Activated T-cell treated with anti-CD3 and anti-CD28 coated beads, Interleukin-2, amount 50 U/mL, for 24 hours (primary cell): Measurements from ENCODE around the gene CMA1.
"Not testable (repeated sequence)": the region's sequence is repeated elsewhere in the genome, so short reads cannot be mapped to it uniquely, and the experiment has no call there.

Experiments used
- DNase-seq: peaks from one replicate; pipeline ENCODE4 v3.0.0-alpha.2; 2020
- H3K27ac Mint-ChIP-seq: 2 replicates; pipeline ENCODE4 v1.8.0; 2020; ENCODE audit warnings: mild to moderate bottlenecking, mixed read lengths
- H3K27me3 Mint-ChIP-seq: 2 replicates; pipeline ENCODE4 v1.8.0; 2020; ENCODE audit warnings: mixed read lengths
- H3K36me3 Mint-ChIP-seq: 2 replicates; pipeline ENCODE4 v1.8.0; 2020; ENCODE audit warnings: low read depth, mixed read lengths
- H3K4me1 Mint-ChIP-seq: 2 replicates; pipeline ENCODE4 v1.8.0; 2020; ENCODE audit warnings: low read depth, mixed read lengths
- H3K4me3 Mint-ChIP-seq: 2 replicates; pipeline ENCODE4 v1.8.0; 2020; ENCODE audit warnings: mild to moderate bottlenecking, moderate library complexity, mixed read lengths
- H3K9me3 Mint-ChIP-seq: 2 replicates; pipeline ENCODE4 v1.8.0; 2020; ENCODE audit warnings: mixed read lengths

The CMA1 gene, protein sequence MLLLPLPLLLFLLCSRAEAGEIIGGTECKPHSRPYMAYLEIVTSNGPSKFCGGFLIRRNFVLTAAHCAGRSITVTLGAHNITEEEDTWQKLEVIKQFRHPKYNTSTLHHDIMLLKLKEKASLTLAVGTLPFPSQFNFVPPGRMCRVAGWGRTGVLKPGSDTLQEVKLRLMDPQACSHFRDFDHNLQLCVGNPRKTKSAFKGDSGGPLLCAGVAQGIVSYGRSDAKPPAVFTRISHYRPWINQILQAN

DNA sequence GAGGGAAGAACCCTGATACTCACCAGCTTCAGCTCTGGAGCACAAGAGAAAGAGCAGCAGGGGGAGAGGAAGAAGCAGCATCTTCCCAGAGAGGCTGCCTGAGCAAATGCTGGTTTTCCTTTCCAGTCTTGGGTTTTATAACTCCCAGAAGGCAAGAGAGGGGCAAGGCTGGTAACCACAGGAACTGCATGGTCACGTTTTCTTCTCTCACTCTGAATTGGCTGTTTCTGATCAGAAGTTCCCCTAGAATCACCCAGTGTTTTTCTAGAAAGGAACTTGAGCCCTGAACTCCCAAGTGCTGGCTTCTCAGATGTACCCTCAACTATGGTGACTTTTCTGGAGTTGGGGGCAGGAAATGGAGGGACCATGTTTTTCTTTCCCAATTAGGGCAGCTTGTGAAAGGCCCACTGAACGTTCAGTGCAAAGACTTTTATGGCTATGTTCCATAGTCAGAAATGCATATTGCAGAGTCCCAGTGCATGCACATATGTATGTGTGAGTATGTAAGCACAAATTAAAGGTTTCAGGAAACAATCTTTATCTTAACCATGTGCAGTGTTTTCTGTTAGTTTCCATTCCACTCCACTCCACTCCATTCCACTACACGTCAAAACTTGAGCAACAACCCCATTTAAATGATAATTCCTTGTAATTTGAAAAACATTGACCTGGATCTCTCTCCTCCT is at the start of gene CMA1:
Gene CMA1, minus strand, starts transcription at position 111 of the 686 bp plus-strand sequence. Its CDS starts 30 bp downstream, at position 81.
- Mint-ChIP-seq H3K4me3 (no peak within 1 kb of the TSS), H3K9me3 (no peaks in the 10 kb centered on the region), H3K4me1 (peaks cover 10% of the 10 kb centered on the region), H3K27ac (no peak within 1 kb of the TSS), H3K36me3 (no peaks in the 10 kb centered on the region), H3K27me3 (peaks cover 28% of the 10 kb centered on the region)
- DNase-seq: no peak

- no peaks in the 10 kb centered on the region for H3K36me3 Mint-ChIP-seq
- no peak overlapping the region for H3K4me3 Mint-ChIP-seq
- peaks cover 6% of the 10 kb centered on the region for H3K9me3 Mint-ChIP-seq
- no peaks in the 10 kb centered on the region for H3K4me1 Mint-ChIP-seq
- no peak overlapping the region for H3K27ac Mint-ChIP-seq
- no peak for DNase-seq
- H3K27me3 Mint-ChIP-seq: peaks cover 18% of the 10 kb centered on the region
These were observed 48.7 kb upstream of the CMA1 start for GRCh38 chr14:24556756-24557155.

GRCh38 chr14:24549064-24549463 is 41.0 kb upstream of the CMA1 start:
- H3K27me3 Mint-ChIP-seq: peaks cover 13% of the 10 kb centered on the region
- H3K9me3 Mint-ChIP-seq: peaks cover 56% of the 10 kb centered on the region
- H3K4me1 Mint-ChIP-seq, H3K36me3 Mint-ChIP-seq, DNase-seq, H3K27ac Mint-ChIP-seq, H3K4me3 Mint-ChIP-seq: not testable (repeated sequence)

GRCh38 chr14:24542346-24542936 is 34.4 kb upstream of the CMA1 start:
- no peaks in the 10 kb centered on the region for H3K4me1 Mint-ChIP-seq
- H3K9me3 Mint-ChIP-seq: peaks cover 29% of the 10 kb centered on the region
- DNase-seq: no peak
- peaks cover under 1% of the 10 kb centered on the region for H3K36me3 Mint-ChIP-seq
- peaks cover 25% of the 10 kb centered on the region for H3K27me3 Mint-ChIP-seq
- no peak overlapping the region for H3K4me3 Mint-ChIP-seq
- H3K27ac Mint-ChIP-seq: no peak overlapping the region

GRCh38 chr14:24535737-24536136 is 27.7 kb upstream of the CMA1 start:
- H3K4me3 Mint-ChIP-seq: no peak overlapping the region
- no peak for DNase-seq

GRCh38 chr14:24534286-24534685 is 26.2 kb upstream of the CMA1 start:
- Mint-ChIP-seq H3K4me3 (no peak overlapping the region), H3K36me3 (no peaks in the 10 kb centered on the region), H3K4me1 (peaks cover 7% of the 10 kb centered on the region), H3K27me3 (peaks cover 19% of the 10 kb centered on the region), H3K9me3 (peaks cover 1% of the 10 kb centered on the region), H3K27ac (no peak overlapping the region)
- no peak for DNase-seq

More at GRCh38 chr14:24535737-24536136, 27.7 kb upstream of the CMA1 start:
- Mint-ChIP-seq H3K4me1 (peaks cover 7% of the 10 kb centered on the region), H3K27me3 (peaks cover 19% of the 10 kb centered on the region), H3K27ac (no peak overlapping the region), H3K9me3 (peaks cover 1% of the 10 kb centered on the region), H3K36me3 (no peaks in the 10 kb centered on the region)

GRCh38 chr14:24525877-24526620 is 18.0 kb upstream of the CMA1 start:
- H3K4me3 Mint-ChIP-seq, DNase-seq, H3K27ac Mint-ChIP-seq, H3K9me3 Mint-ChIP-seq, H3K36me3 Mint-ChIP-seq, H3K4me1 Mint-ChIP-seq: not testable (repeated sequence)
- peaks cover 17% of the 10 kb centered on the region for H3K27me3 Mint-ChIP-seq

DNA sequence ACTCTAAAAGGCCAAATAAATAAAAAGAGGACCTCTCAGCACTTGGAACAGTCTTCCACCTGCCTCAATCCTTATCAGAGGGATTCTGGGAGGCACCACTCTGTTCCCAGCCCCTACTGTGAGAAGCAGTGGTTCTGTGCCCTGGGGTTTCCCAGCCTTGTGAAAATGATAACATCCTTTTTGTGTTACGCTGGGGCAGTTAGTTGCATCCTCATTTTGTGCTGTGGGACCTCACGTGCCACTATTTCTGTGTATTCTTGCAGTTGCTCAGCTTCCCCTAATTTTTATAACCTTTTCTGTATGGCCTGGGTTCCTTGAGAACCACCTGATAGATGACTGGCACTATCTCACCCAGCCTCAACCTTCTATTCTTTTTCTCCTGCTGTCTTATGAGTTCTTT is 10.8 kb upstream of the CMA1 start:
- no peaks in the 10 kb centered on the region for H3K9me3 Mint-ChIP-seq
- no peak overlapping the region for H3K4me3 Mint-ChIP-seq
- H3K36me3 Mint-ChIP-seq: no peaks in the 10 kb centered on the region
- H3K27ac Mint-ChIP-seq: no peak overlapping the region
- H3K4me1 Mint-ChIP-seq: peaks cover 2% of the 10 kb centered on the region
- H3K27me3 Mint-ChIP-seq: peaks cover 4% of the 10 kb centered on the region
- no peak for DNase-seq

GRCh38 chr14:24514209-24514608 is 6.1 kb upstream of the CMA1 start:
- H3K36me3 Mint-ChIP-seq: no peaks in the 10 kb centered on the region
- no peak for DNase-seq
- H3K27ac Mint-ChIP-seq: no peak overlapping the region
- no peak overlapping the region for H3K4me3 Mint-ChIP-seq
- H3K4me1 Mint-ChIP-seq: peaks cover 2% of the 10 kb centered on the region
- H3K27me3 Mint-ChIP-seq: peaks cover 10% of the 10 kb centered on the region
- H3K9me3 Mint-ChIP-seq: no peaks in the 10 kb centered on the region

- Mint-ChIP-seq H3K27me3 (peaks cover 17% of the 10 kb centered on the region), H3K4me1 (peaks cover 8% of the 10 kb centered on the region), H3K27ac (no peak overlapping the region), H3K4me3 (no peak overlapping the region), H3K9me3 (no peaks in the 10 kb centered on the region), H3K36me3 (no peaks in the 10 kb centered on the region)
- DNase-seq: no peak
These were observed 4.9 kb upstream of the CMA1 start for GRCh38 chr14:24513009-24513408.

DNA sequence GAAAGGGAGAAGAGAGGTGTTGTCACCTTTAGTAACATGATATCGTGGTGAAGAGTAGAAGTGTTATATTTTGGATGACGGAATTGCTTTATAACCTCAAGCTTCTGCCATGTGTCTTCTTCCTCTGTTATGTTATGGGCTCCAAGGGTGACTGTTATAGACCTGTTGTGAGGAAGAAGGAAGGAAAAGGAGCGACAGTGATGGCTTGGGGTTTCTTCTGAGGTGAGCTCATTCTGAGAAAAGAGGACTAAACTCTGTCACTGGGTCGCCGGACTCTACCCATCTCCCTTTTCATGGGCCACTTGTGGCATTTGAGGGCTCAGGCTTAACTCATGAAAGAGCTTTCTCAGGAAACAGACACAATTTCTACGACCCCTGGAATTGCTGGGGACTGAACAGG is 1.6 kb downstream of the CMA1 start:
- peaks cover 21% of the 10 kb centered on the region for H3K27me3 Mint-ChIP-seq
- H3K36me3 Mint-ChIP-seq: no peaks in the 10 kb centered on the region
- H3K4me3 Mint-ChIP-seq: no peak overlapping the region
- peaks cover 10% of the 10 kb centered on the region for H3K4me1 Mint-ChIP-seq
- no peaks in the 10 kb centered on the region for H3K9me3 Mint-ChIP-seq
- no peak overlapping the region for H3K27ac Mint-ChIP-seq
- no peak for DNase-seq

DNA sequence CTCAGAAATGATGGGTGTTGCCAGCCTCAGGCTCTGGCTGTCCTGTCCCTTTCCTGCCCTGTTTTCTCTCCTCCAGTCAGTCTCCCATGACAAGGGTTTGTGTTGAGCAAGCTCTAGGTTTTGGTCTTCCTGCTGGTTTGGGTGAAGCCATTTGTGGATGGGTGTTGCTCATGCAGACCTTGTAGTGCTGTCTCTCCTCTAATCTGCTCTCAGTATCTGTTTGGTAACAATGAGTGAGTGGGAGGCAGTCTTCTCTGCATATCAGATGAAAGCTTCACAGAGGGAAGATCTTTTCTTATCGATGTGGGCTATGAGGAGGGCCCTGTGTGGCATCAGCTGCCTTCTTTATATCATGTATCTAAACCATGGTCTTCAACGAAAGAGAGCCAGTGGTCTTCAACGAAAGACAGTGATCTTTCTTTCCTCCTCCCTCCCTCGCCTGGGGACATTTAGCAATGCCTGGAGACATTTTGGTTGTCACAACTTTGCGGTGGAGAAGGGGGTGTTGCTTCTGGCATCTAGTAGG is 3.6 kb downstream of the CMA1 start:
- H3K36me3 Mint-ChIP-seq: no peaks in the 10 kb centered on the region

GRCh38 chr14:24491586-24492408 is 16.3 kb downstream of the CMA1 start:
- H3K9me3 Mint-ChIP-seq, H3K4me3 Mint-ChIP-seq, DNase-seq, H3K27me3 Mint-ChIP-seq, H3K4me1 Mint-ChIP-seq, H3K27ac Mint-ChIP-seq, H3K36me3 Mint-ChIP-seq: not testable (repeated sequence)

More for the DNA sequence above, 3.6 kb downstream of the CMA1 start:
- Mint-ChIP-seq H3K27ac (no peak overlapping the region), H3K4me3 (no peak overlapping the region), H3K4me1 (peaks cover 10% of the 10 kb centered on the region), H3K9me3 (no peaks in the 10 kb centered on the region), H3K27me3 (peaks cover 20% of the 10 kb centered on the region)
- DNase-seq: no peak
